GM13977 (cell line): Measurements from ENCODE around the gene RAPGEF5.

Experiments
- DNase-seq: peaks from one replicate; pipeline ENCODE4 v3.0.0; 2012; ENCODE audit warnings: low spot score
- CTCF ChIP-seq: IDR thresholded peaks from 2 replicates; pipeline ENCODE4 v1.5.1; 2012; ENCODE audit warnings: mild to moderate bottlenecking, control low read depth; ENCODE audit not compliant: insufficient read depth; ENCODE audit errors: extremely low read depth, missing control alignments
- in situ Hi-C: fragments of 300-500 bp; cut with MboI; formaldehyde crosslinking; loops from one replicate; pipeline ENCODE4 v1.12.0; 2022; ENCODE audit warnings: low sequenced_read_pairs, low pct_unique_long_range_greater_than_20kb, mixed read lengths, inconsistent platforms; ENCODE audit not compliant: unreplicated experiment

RAPGEF5 gene

GRCh38 chr7:22296916-22297315 lies 60.0 kb downstream of the RAPGEF5 start:
- no peak for DNase-seq
- TF ChIP-seq CTCF = no peak

GRCh38 chr7:22296265-22296566 lies 60.7 kb downstream of the RAPGEF5 start:
- in situ Hi-C loops = no loop called here
- TF ChIP-seq CTCF = no peak
- no peak for DNase-seq

More at GRCh38 chr7:22296916-22297315, 60.0 kb downstream of the RAPGEF5 start:
- in situ Hi-C loops = no loop called here

GRCh38 chr7:22295402-22296264 lies 61.3 kb downstream of the RAPGEF5 start:
- no peak for TF ChIP-seq CTCF
- DNase-seq = no peak

GRCh38 chr7:22292531-22292930 lies 64.4 kb downstream of the RAPGEF5 start:
- TF ChIP-seq CTCF = no peak
- in situ Hi-C loops = no loop called here
- no peak for DNase-seq

More at GRCh38 chr7:22295402-22296264, 61.3 kb downstream of the RAPGEF5 start:
- in situ Hi-C loops = no loop called here

GRCh38 chr7:22291977-22292376 lies 65.0 kb downstream of the RAPGEF5 start:
- in situ Hi-C loops = no loop called here

GRCh38 chr7:22288202-22288601 lies 68.8 kb downstream of the RAPGEF5 start:
- no peak for TF ChIP-seq CTCF
- in situ Hi-C loops = no loop called here
- DNase-seq = no peak

More at GRCh38 chr7:22291977-22292376, 65.0 kb downstream of the RAPGEF5 start:
- no peak for TF ChIP-seq CTCF
- no peak for DNase-seq
